Measurements from ENCODE around the gene PRRT2. TPM values are rescaled to one million over a fixed set of nuclear protein-coding genes. Genes with fewer than 3 reads are reported as not detected.

The PRRT2 gene
- total and polyA plus RNA-seq, 2 donors (not counting 3 experiments of a cell fraction or from before 2014, with no cell fraction given), result 3.3 TPM

DNA sequence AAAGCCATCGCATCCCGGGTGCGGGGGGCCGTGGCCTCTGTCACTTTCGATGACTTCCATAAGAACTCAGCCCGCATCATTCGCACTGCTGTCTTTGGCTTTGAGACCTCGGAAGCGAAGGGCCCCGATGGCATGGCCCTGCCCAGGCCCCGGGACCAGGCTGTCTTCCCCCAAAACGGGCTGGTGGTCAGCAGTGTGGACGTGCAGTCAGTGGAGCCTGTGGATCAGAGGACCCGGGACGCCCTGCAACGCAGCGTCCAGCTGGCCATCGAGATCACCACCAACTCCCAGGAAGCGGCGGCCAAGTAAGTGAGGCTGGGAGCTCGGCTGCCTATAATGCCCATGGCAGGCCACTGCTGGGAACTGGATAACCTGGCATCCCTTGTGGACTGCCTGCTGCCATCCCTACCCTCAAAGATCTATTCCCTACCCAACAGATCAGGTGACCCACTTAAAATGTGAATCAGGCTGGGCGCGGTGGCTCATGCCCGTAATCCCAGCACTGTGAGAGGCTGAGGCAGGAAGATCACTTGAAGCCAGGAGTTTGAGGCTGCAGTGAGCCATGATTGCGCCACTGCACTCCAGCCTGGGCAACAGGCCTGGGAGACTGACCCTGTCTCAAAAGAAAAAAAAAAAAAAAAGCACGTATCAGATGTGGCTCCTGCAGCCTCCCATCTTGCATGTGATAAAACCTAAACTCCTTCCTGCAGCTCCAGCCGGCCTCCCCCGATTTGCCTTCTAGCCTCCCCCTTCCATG is 32.8 kb downstream of the PRRT2 start:
- H3K4me1 ChIP-seq (ENCODE audit: control insufficient read depth, extremely low read depth, insufficient read depth, low read length), result no peaks in the 10 kb centered on the region
- H3K36me3 ChIP-seq (ENCODE audit: control insufficient read depth in 2 of 2, extremely low read depth in 1 of 2, insufficient read depth in 2 of 2, low read length in 2 of 2), result peaks cover 0 to 21% of the 10 kb centered on the region in 2 experiments
- ChIA-PET CTCF (interaction anchor here (0.9 to 1.5 kb wide), 2 partner anchors 37 to 76 kb away, joined by 3 to 4 read pairs; no protein-coding TSS in a partner anchor), POLR2A (no interaction called here)
- TF ChIP-seq MAX (IDR thresholded peaks at IDR 0.05; ENCODE audit: insufficient read depth, insufficient read length) (no peak), MYC (IDR thresholded peaks at IDR 0.05; ENCODE audit: low read depth, low read length) (no peak), EZH2 (IDR thresholded peaks at IDR 0.05; ENCODE audit: borderline replicate concordance, low read depth, low read length, severe bottlenecking) (no peak), POLR2A (IDR thresholded peaks at IDR 0.05; ENCODE audit: low read depth, low read length) (no peak), GATA2 (IDR thresholded peaks at IDR 0.05; ENCODE audit: insufficient read depth, insufficient read length, low read depth, low read length) (no peak), FOS (IDR thresholded peaks at IDR 0.05; ENCODE audit: borderline replicate concordance, insufficient read depth, low read length) (no peak), POLR2AphosphoS5 (IDR thresholded peaks at IDR 0.05; ENCODE audit: insufficient read depth, low read depth, low read length) (no peak), JUN (IDR thresholded peaks at IDR 0.05; ENCODE audit: borderline replicate concordance, insufficient read depth, insufficient read length, low read depth) (no peak)
- TF ChIP-seq, protein P1, sequence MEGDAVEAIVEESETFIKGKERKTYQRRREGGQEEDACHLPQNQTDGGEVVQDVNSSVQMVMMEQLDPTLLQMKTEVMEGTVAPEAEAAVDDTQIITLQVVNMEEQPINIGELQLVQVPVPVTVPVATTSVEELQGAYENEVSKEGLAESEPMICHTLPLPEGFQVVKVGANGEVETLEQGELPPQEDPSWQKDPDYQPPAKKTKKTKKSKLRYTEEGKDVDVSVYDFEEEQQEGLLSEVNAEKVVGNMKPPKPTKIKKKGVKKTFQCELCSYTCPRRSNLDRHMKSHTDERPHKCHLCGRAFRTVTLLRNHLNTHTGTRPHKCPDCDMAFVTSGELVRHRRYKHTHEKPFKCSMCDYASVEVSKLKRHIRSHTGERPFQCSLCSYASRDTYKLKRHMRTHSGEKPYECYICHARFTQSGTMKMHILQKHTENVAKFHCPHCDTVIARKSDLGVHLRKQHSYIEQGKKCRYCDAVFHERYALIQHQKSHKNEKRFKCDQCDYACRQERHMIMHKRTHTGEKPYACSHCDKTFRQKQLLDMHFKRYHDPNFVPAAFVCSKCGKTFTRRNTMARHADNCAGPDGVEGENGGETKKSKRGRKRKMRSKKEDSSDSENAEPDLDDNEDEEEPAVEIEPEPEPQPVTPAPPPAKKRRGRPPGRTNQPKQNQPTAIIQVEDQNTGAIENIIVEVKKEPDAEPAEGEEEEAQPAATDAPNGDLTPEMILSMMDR (IDR thresholded peaks at IDR 0.05; ENCODE audit: extremely low read depth in 1 of 2, insufficient read depth in 1 of 2, low read depth in 1 of 2, low read length in 2 of 2), result no peak
- no peak overlapping the region for H3K27ac ChIP-seq (ENCODE audit: insufficient read depth, low read depth, low read length)
- no peak overlapping the region for H2AFZ ChIP-seq (ENCODE audit: low read depth, low read length)
- no peaks in the 10 kb centered on the region for H3K9me3 ChIP-seq (replicated peaks; ENCODE audit: control insufficient read depth, insufficient read depth, low read length)
- intact Hi-C loops (cut with micrococcal nuclease) (no loop called here), dilution Hi-C loops (cut with MboI; ENCODE audit: extremely low pct_ligation_motif_present, low sequenced_read_pairs) (no loop called here)
- no peak for DNase-seq (ENCODE audit: low read depth, low spot score)
- no peak for FAIRE-seq
- H3K9me1 ChIP-seq (replicated peaks; ENCODE audit: control insufficient read depth, extremely low read depth, insufficient read depth, low read length), result no peaks in the 10 kb centered on the region
- no TSS peak for BruUV-seq (replicated peaks)
- H3K9ac ChIP-seq (replicated peaks; ENCODE audit: extremely low read depth, insufficient read depth, low read length), result no peak overlapping the region
- no peak overlapping the region for H3K4me3 ChIP-seq (replicated peaks in 1 of 3; ENCODE audit: insufficient read depth in 1 of 3, low read depth in 1 of 3, low read length in 3 of 3)
- H3K79me2 ChIP-seq (ENCODE audit: control insufficient read depth, insufficient read depth, low read length), result no peaks in the 10 kb centered on the region
- no peak overlapping the region for H3K4me2 ChIP-seq (ENCODE audit: insufficient read depth, low read length)
- no peaks in the 10 kb centered on the region for H4K20me1 ChIP-seq (replicated peaks; ENCODE audit: control insufficient read depth, extremely low read depth, insufficient read depth, low read length)
- no peaks in the 10 kb centered on the region for H3K27me3 ChIP-seq (ENCODE audit: control insufficient read depth in 2 of 2, insufficient read depth in 2 of 2, low read length in 2 of 2)

Data from endothelial cell of umbilical vein (primary cell).